LNCaP clone FGC (cell line): Measurements from ENCODE around the gene BAMBI.
"Not testable (repeated sequence)": the region's sequence is repeated elsewhere in the genome, so short reads cannot be mapped to it uniquely, and the experiment has no call there.

Source experiments
- DNase-seq: peaks from one replicate; pipeline ENCODE4 v3.0.0-alpha.2; 2011; ENCODE audit warnings: low read depth
- H3K4me3 ChIP-seq: 2 replicates; pipeline ENCODE4 v1.5.1; 2011; ENCODE audit warnings: mild to moderate bottlenecking, low read depth, low read length, control low read depth
- CTCF ChIP-seq: IDR thresholded peaks from 2 replicates; pipeline ENCODE4 v1.5.1; 2012; ENCODE audit warnings: mild to moderate bottlenecking; ENCODE audit not compliant: control insufficient read depth, insufficient read depth; ENCODE audit errors: extremely low read depth

The BAMBI gene

GRCh38 chr10:28638392-28638791 lies 38.9 kb upstream of the BAMBI start:
- TF ChIP-seq CTCF = no peak
- no peak for DNase-seq

GRCh38 chr10:28640551-28640950 lies 36.8 kb upstream of the BAMBI start:
- no peak for DNase-seq
- no peak overlapping the region for H3K4me3 ChIP-seq
- no peak for TF ChIP-seq CTCF

More at GRCh38 chr10:28638392-28638791, 38.9 kb upstream of the BAMBI start:
- no peak overlapping the region for H3K4me3 ChIP-seq

GRCh38 chr10:28644647-28645046 lies 32.7 kb upstream of the BAMBI start:
- TF ChIP-seq CTCF = no peak

GRCh38 chr10:28652106-28652505 lies 25.2 kb upstream of the BAMBI start:
- no peak for DNase-seq
- no peak overlapping the region for H3K4me3 ChIP-seq
- TF ChIP-seq CTCF = no peak

More at GRCh38 chr10:28644647-28645046, 32.7 kb upstream of the BAMBI start:
- H3K4me3 ChIP-seq = no peak overlapping the region
- DNase-seq = no peak

- TF ChIP-seq CTCF = no peak
- H3K4me3 ChIP-seq = no peak overlapping the region
- DNase-seq = no peak
Measured at GRCh38 chr10:28652703-28653102, 24.6 kb upstream of the BAMBI start.

- DNase-seq = not testable (repeated sequence)
Measured at GRCh38 chr10:28658824-28659223, 18.5 kb upstream of the BAMBI start.

GRCh38 chr10:28661035-28661434 lies 16.3 kb upstream of the BAMBI start:
- DNase-seq = no peak
- TF ChIP-seq CTCF = no peak
- H3K4me3 ChIP-seq = no peak overlapping the region

More at GRCh38 chr10:28658824-28659223, 18.5 kb upstream of the BAMBI start:
- not testable (repeated sequence) for H3K4me3 ChIP-seq
